Dedifferentiated amniotic fluid mesenchymal stem cell (primary cell): ENCODE data around the gene FAM170B.
A peak's percentile ranks its signal among the peaks of the same experiment; 100 is the strongest.

Source experiments
- DNase-seq: peaks from one replicate; pipeline ENCODE4 v3.0.0-alpha.2; 2016; ENCODE audit errors: extremely low spot score

FAM170B gene

DNA sequence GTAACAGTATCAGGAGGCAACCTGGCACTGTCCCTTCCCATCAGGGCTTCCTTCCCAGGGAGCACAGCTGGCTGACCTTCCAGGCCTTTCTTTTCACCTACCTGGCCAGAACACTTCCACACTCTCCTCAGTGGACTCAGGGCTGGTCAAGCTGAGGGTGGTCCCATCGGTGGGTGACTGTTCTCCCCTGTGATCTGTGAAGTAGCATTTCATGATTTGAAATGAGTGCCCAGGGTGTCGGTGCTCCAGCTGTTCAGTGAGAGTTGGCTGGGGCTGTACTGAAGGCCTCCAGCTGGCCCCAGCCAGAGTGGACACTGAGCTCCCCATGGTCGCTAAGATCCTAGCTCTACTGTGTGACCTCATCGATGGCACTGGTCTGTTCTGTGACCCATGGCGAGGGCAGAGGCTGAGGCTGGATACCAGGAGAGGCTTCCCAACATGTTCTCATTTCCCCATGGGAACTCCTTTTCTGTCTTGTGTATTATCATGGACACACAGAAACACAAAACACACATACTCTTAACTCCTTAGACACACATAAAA lies at the start of gene FAM170B:
Gene FAM170B (minus strand): TSS at position 316 of the 543 bp plus-strand sequence. CDS start 103 bp downstream, at position 213.
- DNase-seq: no peak

- no peak for DNase-seq
Observed at GRCh38 chr10:49182776-49183175, 49.0 kb upstream of the FAM170B start.

GRCh38 chr10:49180444-49180860 lies 46.6 kb upstream of the FAM170B start:
- no peak for DNase-seq

GRCh38 chr10:49179699-49180443 lies 46.0 kb upstream of the FAM170B start:
- no peak for DNase-seq

DNA sequence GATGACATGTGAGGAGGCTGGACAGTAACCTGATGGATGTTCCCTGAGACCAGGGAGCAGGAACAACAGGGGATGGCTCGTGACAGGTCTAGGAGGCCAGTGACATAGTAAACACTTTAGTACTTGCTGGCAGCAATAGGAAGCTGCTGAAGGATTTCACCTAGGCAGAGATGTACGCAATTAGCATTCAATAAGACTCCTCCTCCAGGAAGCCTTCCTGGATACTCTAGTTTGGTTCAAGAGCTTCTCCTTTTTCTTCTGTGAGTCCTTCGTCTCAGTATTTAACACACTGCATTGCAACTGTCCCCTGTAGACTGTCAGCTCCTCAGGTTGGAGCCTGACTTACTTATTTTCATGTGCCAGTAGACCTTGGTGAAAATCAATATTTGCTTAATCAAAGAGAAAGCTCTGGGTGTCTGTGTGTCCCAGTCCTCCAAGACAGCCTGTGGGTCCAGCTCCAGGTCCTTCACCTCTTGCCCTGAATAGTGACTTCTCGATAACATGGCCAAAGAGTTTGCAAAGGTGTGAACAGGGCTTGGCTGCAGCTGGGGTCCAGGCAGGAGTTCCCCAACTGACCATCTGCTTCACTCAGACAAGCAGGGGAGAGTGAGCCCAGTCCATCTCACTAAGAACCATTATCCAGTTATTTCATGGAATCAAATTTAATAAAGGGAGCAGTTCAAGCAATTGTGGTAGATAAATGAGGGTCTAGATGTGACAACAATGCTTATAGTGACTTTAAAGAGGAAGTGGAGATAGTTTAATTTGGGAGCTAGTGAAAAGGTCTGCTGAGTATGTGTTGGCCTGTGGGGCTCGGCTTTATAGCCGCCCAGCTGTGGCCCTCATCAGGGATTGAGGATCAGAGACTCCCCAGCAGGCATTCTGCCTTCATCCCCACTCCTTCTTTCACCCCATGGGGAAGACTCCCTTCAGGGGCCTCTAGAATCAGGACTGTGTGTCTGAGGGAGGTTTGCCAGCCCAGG lies 45.0 kb upstream of the FAM170B start:
- DNase-seq: no peak

DNA sequence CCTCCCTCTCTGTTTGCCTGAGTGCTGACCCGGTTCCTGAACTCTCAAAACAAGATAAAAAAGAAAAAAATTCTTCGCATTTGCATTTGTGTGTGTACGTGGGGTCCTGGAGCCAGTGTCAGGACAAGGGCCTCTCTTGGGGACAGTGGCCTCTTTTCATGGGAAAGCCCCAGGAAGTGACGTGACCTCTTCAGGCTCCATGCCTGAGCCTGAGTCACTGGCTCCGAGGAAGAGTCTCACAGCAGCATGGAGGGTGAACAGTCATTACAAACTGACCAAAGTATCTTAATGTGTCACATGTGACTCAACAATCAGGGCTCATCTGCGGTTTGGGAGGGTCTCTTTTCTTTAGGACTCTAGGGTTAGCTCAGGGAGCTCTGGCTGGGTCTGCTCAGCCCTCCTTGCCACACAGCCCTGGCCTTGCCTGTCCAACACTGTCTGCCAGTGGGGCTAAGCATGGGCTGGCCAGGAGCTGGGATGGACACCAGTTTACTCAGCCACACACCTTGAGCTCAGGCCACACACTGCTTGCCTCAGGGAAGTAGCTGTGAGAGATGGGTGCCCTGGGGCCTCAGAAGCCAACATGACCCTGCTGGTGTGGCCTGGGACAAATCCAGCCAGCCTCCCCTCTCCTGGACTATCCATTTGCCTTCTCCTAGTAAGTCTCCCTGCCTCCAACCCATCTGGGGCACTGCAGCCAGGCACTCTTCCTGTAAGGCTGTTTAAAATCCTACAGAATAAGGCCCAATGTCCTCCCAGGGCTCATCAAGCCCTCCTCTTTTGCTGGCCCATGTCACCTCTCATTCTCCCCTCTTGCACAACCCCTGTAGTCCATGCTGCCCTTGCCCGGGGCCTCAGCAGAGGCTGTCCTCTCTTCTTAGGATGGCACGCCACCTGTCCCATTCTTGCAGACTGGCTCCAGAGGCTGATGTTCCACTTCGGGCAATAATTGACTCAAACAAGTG lies 43.9 kb upstream of the FAM170B start:
- peak; percentile 68 for DNase-seq

DNA sequence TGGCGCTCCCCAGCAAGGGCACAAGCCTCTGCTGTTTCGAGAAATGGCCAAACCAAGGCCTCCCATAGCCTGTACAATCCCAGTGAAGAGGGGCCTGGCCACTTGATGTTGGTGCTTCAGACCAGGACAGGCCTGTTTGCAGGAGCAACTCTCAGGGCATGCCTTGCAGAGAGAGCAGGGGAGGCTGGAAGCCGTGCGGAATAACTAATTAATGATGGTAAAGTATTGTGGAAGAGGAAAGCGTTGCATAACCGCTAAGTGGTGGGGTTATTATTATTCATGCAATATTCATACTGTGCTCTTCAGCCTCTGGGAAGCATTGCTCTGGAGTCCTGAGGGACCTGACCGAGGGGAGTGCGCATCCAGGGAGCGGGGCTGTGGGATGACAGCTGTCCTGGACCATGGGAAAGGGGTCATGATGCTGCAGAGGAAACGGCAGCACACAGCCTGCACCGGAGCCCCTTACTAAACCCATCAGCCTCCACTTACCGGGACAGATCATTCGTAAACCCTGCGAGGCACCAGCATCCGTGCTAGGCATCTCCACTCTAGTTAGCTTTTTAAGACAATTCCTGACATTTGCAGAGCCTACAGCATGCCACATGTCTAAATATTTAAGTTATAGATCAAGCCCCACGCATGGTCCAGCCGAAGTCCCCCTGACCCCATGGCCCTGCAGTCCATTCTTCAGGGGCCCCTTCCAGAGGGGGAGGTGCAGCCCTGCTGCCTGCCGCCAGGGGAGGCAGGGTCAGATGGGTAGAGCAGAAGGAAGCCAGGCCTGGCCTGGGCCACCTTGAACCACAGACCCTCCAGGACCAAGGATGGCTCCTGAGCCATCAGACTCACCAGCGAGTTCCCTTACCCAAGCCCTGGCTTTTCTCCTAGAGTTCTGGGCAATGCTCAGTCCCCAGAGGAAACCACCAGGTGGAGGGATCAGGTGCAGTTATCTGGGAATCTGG lies 42.8 kb upstream of the FAM170B start:
- no peak for DNase-seq

DNA sequence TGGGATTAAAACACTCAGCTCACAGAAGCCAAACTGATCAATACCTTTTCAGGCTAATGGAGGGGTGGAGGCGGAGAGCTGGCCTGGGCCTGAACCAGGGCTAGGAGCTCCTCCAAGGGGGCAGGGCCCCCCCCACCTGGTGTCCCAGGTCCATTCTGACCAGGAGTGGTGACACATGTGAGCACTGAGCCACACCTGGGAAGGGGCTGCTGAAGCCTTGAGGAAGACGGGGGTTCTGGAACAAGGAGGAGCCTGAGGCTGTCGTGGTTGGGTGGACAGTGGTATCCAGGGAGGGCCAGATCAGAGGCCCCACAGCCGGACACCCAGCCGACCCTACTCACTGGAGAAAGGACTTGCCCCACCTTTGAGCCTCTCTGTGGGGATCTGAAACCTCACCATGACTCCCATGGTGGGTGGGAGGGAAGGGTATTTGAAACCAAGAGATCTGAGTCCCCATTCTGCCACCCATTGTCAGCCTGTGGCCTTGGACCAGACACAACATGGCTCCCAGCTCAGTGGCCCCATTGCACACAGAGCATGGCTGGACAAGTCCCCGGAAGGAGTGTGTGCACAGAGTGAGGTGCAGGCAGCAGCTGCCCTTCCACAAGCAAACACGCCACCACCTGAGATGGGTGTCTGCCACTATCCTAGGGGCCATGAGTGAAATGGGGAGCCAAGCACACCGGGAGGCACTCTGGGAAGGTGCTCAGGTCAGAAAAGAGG lies 41.9 kb upstream of the FAM170B start:
- DNase-seq: no peak

GRCh38 chr10:49174926-49175500 lies 41.2 kb upstream of the FAM170B start:
- no peak for DNase-seq

- no peak for DNase-seq
Observed at GRCh38 chr10:49174261-49174925, 40.6 kb upstream of the FAM170B start.

- no peak for DNase-seq
Observed at GRCh38 chr10:49173853-49174252, 40.0 kb upstream of the FAM170B start.

DNA sequence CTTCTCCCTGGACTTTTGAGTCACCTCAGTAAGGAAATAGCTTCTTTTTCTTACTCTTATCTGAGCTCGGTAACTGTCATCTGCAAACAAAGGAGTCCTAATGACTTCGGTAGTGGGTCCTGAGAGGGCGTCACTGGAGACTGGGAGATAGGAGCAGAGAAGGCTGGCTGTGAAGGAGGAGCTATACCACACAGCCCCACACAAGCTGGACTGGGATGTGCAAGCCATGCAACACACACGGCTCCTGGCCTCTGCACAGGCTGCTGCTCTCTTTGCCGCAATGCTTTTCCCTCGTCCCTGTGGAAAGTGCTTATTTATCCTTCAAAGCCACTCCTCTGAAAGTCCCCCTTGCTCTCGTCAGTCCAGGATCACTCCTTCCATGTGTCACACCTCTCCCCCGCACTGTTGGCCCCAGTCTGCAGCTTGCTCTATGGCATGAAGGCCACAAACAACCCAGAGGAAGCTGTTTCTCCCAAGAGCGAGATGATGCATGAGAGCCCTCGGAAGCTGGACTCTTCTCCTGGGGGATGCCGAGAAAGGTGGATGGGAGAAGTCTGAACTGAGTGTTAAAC lies 39.5 kb upstream of the FAM170B start:
- DNase-seq: no peak

- no peak for DNase-seq
Observed at GRCh38 chr10:49172777-49173132, 38.9 kb upstream of the FAM170B start.

DNA sequence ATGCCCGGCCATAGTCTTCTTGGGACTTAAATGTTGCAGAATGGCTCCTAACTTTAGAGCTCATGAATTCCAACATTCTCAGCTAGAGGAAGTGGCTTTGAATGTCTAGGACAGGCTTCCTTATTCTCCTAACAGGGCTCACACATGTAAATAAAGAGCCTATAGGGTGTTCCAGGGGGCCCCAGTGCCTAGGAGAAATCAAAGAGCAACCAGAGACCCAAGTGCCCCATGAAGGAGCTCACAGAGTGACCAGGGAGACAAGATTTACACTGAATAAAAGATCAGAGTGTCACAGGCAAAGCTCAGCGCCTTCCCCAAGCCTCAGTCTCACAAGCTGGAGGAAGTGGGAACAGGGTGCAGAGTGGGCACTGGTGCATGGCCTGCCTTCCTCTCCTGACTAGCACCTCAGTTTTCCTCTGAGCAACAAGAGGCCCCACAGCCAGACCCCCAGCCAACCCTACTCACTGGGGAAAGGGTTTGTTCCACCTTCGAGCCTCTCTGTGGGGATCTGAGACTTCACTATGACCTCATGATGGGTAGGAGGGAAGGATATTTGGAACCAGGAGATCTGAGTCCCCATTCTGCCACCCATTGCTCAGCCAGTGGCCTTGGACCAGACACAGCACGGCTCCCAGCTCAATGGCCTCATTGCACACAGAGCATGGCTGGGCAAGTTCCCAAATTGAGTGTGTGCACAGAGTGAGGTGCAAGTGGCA lies 38.4 kb upstream of the FAM170B start:
- DNase-seq: no peak

GRCh38 chr10:49171326-49172060 lies 37.7 kb upstream of the FAM170B start:
- DNase-seq: no peak

GRCh38 chr10:49170632-49171325 lies 37.0 kb upstream of the FAM170B start:
- DNase-seq: no peak
